Pancreas (tissue), 10 donors: ENCODE measurements around the gene DSCAM. TPM values are rescaled to one million over a fixed set of nuclear protein-coding genes. Genes with fewer than 3 reads are reported as not detected.

Source experiments
- ATAC-seq, 4 donors: fragments of 200-7000 bp; cut with Tn5 transposase; one replicate each; pipeline versions ENCODE4 v1.8.0 to v1.9.1; 2020; ENCODE audit warnings: mild to moderate bottlenecking in 4 of 4, moderate library complexity in 4 of 4
- DNase-seq, 6 donors: peaks; one replicate each; pipeline ENCODE4 v3.0.0-alpha.2; 2020
- FAIRE-seq: peaks from 2 replicates; lab custom pipeline; 2012; peaks lifted over from hg19 to GRCh38; lab: Jason Lieb, UNC
- H3K27ac ChIP-seq, 4 donors: fragments of 200-600 bp; sonication (generic); 1 replicate in 3 of 4; 2 replicates in 1 of 4; pipeline versions ENCODE4 v1.5.0 to v1.8.0; 2020
- H3K27me3 ChIP-seq, 4 donors: fragments of 200-600 bp; one replicate each; pipeline ENCODE4 v1.8.0; 2021
- H3K36me3 ChIP-seq, 3 donors: fragments of 200-600 bp; sonication (generic) in 1 of 3; one replicate each; pipeline versions ENCODE4 v1.5.0 to v1.8.0; 2020 to 2021
- H3K4me1 ChIP-seq, 3 donors: fragments of 200-600 bp; one replicate each; pipeline ENCODE4 v1.8.0; 2021
- H3K4me3 ChIP-seq, 4 donors: fragments of 200-600 bp; sonication (generic) in 2 of 4; one replicate each; pipeline versions ENCODE4 v1.5.0 to v1.8.0; 2020 to 2021
- H3K9me3 ChIP-seq, 4 donors: fragments of 200-600 bp; one replicate each; pipeline ENCODE4 v1.8.0; 2021
- CTCF ChIP-seq, 4 donors: fragments of 200-600 bp; sonication (generic) in 3 of 4; IDR thresholded peaks; one replicate each; pipeline versions ENCODE4 v1.5.0 to v1.8.0; 2021; ENCODE audit warnings: antibody characterized with exemption in 4 of 4
- WGBS, 2 donors: extraction: QIAGEN DNeasy Blood & Tissue Kit; methylation state at CpG; one replicate each; pipeline ENCODE4 v1.1.7; 2013; 5-methylcytosine and 5-hydroxymethylcytosine counted together
- intact Hi-C, 3 donors: fragments of 100-400 bp; cut with DNase I; formaldehyde crosslinking; loops; one replicate each; pipeline versions ENCODE4 v1.11.1 to v1.14.2; 2022
- polyA plus RNA-seq, 2 donors: library from polyadenylated mRNA; stranded (reverse); fragments of 200-250 nt; gene quantifications; one replicate each; pipeline ENCODE4 v1.2.3, GENCODE V29; 2013
- total RNA-seq, 6 donors: library from RNA; stranded (reverse); fragmentation: NEBNext Ultra II Directional in 4 of 6; extraction: Animal tissue kit (Norgen Biotek cat#: 25700) in 4 of 6; gene quantifications; one replicate each; pipeline versions ENCODE4 v1.2.1 to v1.2.4, GENCODE V29; 2021 to 2023
- donor health status: healthy with polysubstance abuse.
- donor health status: DM: no; HTN: no; CAD: no; lungs with moderate emphysema.
- donor health status: DM: no; HTN: no; CAD: no.
- donor health status: control.
- donor health status: control.
- donor health status: Bipolar disorder and iron deficiency.
- donor health status: DM: yes; HTN: yes; CAD: no.
- donor health status: DM: no; HTN: no; CAD: no.
- donor health status: DM: no; HTN: no; CAD: no.
- donor health status: DM: yes; HTN: yes; CAD: no.

Gene DSCAM
- total and polyA plus RNA-seq, 8 donors, result 0.05 to 0.77 (median 0.14) TPM

- no peak for FAIRE-seq
- H3K36me3 ChIP-seq, result no peaks in the 10 kb centered on the region
- TF ChIP-seq CTCF (IDR thresholded peaks at IDR 0.05), result no peak
- no peak for DNase-seq
- no peak overlapping the region for H3K4me3 ChIP-seq
- H3K9me3 ChIP-seq, result no peaks in the 10 kb centered on the region
- WGBS, 2 donors, result 45 to 52% methylated on average over 5 of the region's 5 CpGs
- ATAC-seq, result no peak
- H3K27me3 ChIP-seq, result no peaks in the 10 kb centered on the region
- H3K27ac ChIP-seq, result no peak overlapping the region
- intact Hi-C loops, result no loop called here
- no peaks in the 10 kb centered on the region for H3K4me1 ChIP-seq
Measured at GRCh38 chr21:40668555-40669275, 178.2 kb downstream of the DSCAM start.

GRCh38 chr21:40667967-40668366 lies 179.0 kb downstream of the DSCAM start:
- TF ChIP-seq CTCF (IDR thresholded peaks at IDR 0.05), result no peak
- Histone ChIP-seq H3K36me3 (no peaks in the 10 kb centered on the region), H3K4me1 (no peaks in the 10 kb centered on the region), H3K27me3 (no peaks in the 10 kb centered on the region), H3K9me3 (no peaks in the 10 kb centered on the region), H3K27ac (no peak overlapping the region), H3K4me3 (no peak overlapping the region)
- DNase-seq, result no peak
- no peak for FAIRE-seq
- no peak for ATAC-seq
- intact Hi-C loops, result no loop called here
- 59 to 64% methylated on average over 1 of the region's 1 CpG for WGBS, 2 donors

- Histone ChIP-seq H3K27ac (no peak overlapping the region), H3K36me3 (no peaks in the 10 kb centered on the region), H3K9me3 (no peaks in the 10 kb centered on the region), H3K27me3 (no peaks in the 10 kb centered on the region), H3K4me3 (no peak overlapping the region), H3K4me1 (peaks cover 4 to 9% (median 5%) of the 10 kb centered on the region in 3 donors)
- FAIRE-seq, result no peak
- no peak for DNase-seq
- 92 to 98% methylated on average over 2 of the region's 2 CpGs for WGBS, 2 donors
- intact Hi-C loops, result no loop called here
- no peak for TF ChIP-seq CTCF (IDR thresholded peaks at IDR 0.05)
- no peak for ATAC-seq
Measured at GRCh38 chr21:40662889-40663288, 184.1 kb downstream of the DSCAM start.

GRCh38 chr21:40660461-40660860 lies 186.5 kb downstream of the DSCAM start:
- Histone ChIP-seq H3K36me3 (no peaks in the 10 kb centered on the region), H3K4me1 (peaks cover 7 to 13% (median 8%) of the 10 kb centered on the region in 3 donors), H3K27me3 (no peaks in the 10 kb centered on the region), H3K4me3 (no peak overlapping the region), H3K9me3 (no peaks in the 10 kb centered on the region), H3K27ac (no peak overlapping the region)
- intact Hi-C loops, result no loop called here
- FAIRE-seq, result no peak
- TF ChIP-seq CTCF (IDR thresholded peaks at IDR 0.05), result no peak
- no peak for DNase-seq
- ATAC-seq, result no peak
- WGBS, 2 donors, result 54 to 58% methylated on average over 3 of the region's 3 CpGs

GRCh38 chr21:40658311-40658710 lies 188.6 kb downstream of the DSCAM start:
- ATAC-seq, result peak; percentile 53 to 84 (median 78)
- Histone ChIP-seq H3K4me1 (peaks cover 7 to 13% (median 8%) of the 10 kb centered on the region in 3 donors), H3K27ac (no peak overlapping the region), H3K9me3 (no peaks in the 10 kb centered on the region), H3K27me3 (no peaks in the 10 kb centered on the region), H3K4me3 (no peak overlapping the region), H3K36me3 (no peaks in the 10 kb centered on the region)
- 49 to 53% methylated on average over 3 of the region's 3 CpGs for WGBS, 2 donors
- no peak for DNase-seq
- no peak for FAIRE-seq
- no peak for TF ChIP-seq CTCF (IDR thresholded peaks at IDR 0.05)
- intact Hi-C loops, result no loop called here
